ENCODE measurements around the gene CEACAM8.

The CEACAM8 gene

DNA sequence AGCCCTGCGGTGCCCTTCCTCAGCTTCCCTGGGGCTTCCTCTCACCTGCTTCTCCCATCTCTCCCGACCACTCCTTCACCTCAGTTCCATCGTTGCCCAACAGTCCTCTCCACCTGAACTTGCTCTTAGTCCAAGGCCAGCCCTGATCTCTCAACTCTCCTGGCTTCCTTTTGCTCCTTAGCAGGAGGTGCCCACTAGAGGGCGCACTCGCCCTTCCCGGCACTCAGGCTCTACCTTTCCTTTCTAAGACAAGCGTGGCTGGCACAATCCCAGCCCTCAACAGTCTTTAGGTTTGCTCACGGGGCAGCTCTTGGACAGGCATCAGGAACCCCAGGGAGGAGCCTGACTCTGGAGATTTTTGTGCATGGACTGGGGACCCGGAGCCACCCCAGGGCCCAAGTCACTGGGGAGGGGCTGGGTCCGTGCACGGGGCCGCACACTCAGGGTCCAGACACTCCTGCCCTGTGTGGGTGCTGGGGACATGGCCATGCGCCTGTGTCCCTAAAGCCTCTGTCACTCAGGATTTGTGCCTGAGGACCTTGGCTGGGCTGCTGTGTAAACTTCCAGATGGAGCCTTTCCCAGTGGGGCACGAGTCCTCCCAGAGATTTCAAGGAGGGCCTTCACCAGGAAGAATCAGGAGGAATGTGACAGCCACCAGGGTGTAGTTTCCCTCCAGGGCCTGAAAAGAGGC lies 12.1 kb upstream of the CEACAM8 start:
- no peak overlapping the region for H3K27ac ChIP-seq (ENCODE audit: low read depth, low read length)
- H2BK120ac ChIP-seq (ENCODE audit: low read depth, low read length): no peak overlapping the region
- H2AK5ac ChIP-seq (ENCODE audit: low read length): no peak overlapping the region
- H4K8ac ChIP-seq (ENCODE audit: low read depth, low read length): no peak overlapping the region
- H2BK15ac ChIP-seq (replicated peaks; ENCODE audit: low read depth): no peak overlapping the region
- H3K4me3 ChIP-seq (ENCODE audit: low read length): no peak overlapping the region
- no peak overlapping the region for H2BK5ac ChIP-seq (ENCODE audit: low read length)
- H3K27me3 ChIP-seq (ENCODE audit: insufficient read depth, low read length, poor library complexity): no peaks in the 10 kb centered on the region
- WGBS (ENCODE audit: extremely low coverage, insufficient coverage, low lambda C conversion rate): no CpG with 5 or more reads among the region's 14 CpGs
- no peak overlapping the region for H4K5ac ChIP-seq (ENCODE audit: low read length)
- H3K23ac ChIP-seq (ENCODE audit: low read length): no peak overlapping the region
- no peaks in the 10 kb centered on the region for H3K79me1 ChIP-seq (ENCODE audit: low read length)
- no peak overlapping the region for H3K56ac ChIP-seq (ENCODE audit: low read length)
- no peaks in the 10 kb centered on the region for H3K79me2 ChIP-seq (ENCODE audit: control insufficient read depth, insufficient read depth, low read length)
- no peak overlapping the region for H3K4me2 ChIP-seq (ENCODE audit: low read length)
- no peak overlapping the region for H3K9ac ChIP-seq (ENCODE audit: low read length)
- no peak overlapping the region for H3K4ac ChIP-seq (ENCODE audit: low read depth, low read length)
- H3K4me1 ChIP-seq (ENCODE audit: control insufficient read depth, low read depth, low read length): no peaks in the 10 kb centered on the region
- no peak overlapping the region for H3K18ac ChIP-seq (ENCODE audit: low read length)
- H3K36me3 ChIP-seq (ENCODE audit: control insufficient read depth, insufficient read depth, low read length): no peaks in the 10 kb centered on the region
- DNase-seq: peak; percentile 46

DNA sequence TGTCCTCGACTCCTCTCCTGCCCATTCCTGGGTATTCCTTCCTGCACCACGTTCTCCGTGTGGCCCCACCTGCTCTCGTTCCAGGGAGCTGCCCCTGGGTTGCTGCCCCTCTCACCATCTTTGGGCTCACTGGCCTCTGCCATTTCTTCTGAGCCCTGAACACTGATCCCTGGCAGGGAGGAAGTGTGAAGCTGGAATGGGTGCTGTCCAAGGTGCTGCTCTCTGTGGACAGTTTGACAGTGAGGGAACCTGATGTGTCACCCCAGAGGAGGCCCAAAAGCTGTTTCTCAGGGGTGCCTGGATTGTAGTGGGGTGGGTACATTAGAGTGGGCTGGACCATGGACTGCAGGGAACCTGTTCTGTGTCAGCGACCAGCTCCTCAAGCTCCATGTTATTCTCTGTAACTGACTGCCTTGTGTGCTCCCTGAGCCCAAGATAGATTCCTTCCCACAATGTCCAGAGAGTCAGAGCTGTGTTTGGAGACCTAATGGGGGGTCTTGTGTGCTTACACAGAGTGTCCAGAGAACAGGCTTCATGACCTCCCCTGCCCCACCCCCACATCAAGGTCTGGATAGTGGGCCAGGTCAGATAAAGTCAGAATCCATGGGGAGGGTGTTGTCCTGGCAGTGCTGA lies 7.2 kb upstream of the CEACAM8 start:
- H3K23ac ChIP-seq (ENCODE audit: low read length): no peak overlapping the region
- no peak overlapping the region for H2BK120ac ChIP-seq (ENCODE audit: low read depth, low read length)
- no peaks in the 10 kb centered on the region for H3K4me1 ChIP-seq (ENCODE audit: control insufficient read depth, low read depth, low read length)
- H2AK5ac ChIP-seq (ENCODE audit: low read length): no peak overlapping the region
- no peak overlapping the region for H3K4me3 ChIP-seq (ENCODE audit: low read length)
- no peak overlapping the region for H3K18ac ChIP-seq (ENCODE audit: low read length)
- H3K27ac ChIP-seq (ENCODE audit: low read depth, low read length): no peak overlapping the region
- H3K9ac ChIP-seq (ENCODE audit: low read length): no peak overlapping the region
- no peaks in the 10 kb centered on the region for H3K27me3 ChIP-seq (ENCODE audit: insufficient read depth, low read length, poor library complexity)
- H2BK5ac ChIP-seq (ENCODE audit: low read length): no peak overlapping the region
- H3K4ac ChIP-seq (ENCODE audit: low read depth, low read length): no peak overlapping the region
- H3K79me2 ChIP-seq (ENCODE audit: control insufficient read depth, insufficient read depth, low read length): no peaks in the 10 kb centered on the region
- H4K5ac ChIP-seq (ENCODE audit: low read length): no peak overlapping the region
- H4K8ac ChIP-seq (ENCODE audit: low read depth, low read length): no peak overlapping the region
- peak; percentile 3 for DNase-seq
- H2BK15ac ChIP-seq (replicated peaks; ENCODE audit: low read depth): no peak overlapping the region
- no peak overlapping the region for H3K4me2 ChIP-seq (ENCODE audit: low read length)
- H3K56ac ChIP-seq (ENCODE audit: low read length): no peak overlapping the region
- WGBS (ENCODE audit: extremely low coverage, insufficient coverage, low lambda C conversion rate): no CpG with 5 or more reads among the region's 5 CpGs
- no peaks in the 10 kb centered on the region for H3K36me3 ChIP-seq (ENCODE audit: control insufficient read depth, insufficient read depth, low read length)
- no peaks in the 10 kb centered on the region for H3K79me1 ChIP-seq (ENCODE audit: low read length)

DNA sequence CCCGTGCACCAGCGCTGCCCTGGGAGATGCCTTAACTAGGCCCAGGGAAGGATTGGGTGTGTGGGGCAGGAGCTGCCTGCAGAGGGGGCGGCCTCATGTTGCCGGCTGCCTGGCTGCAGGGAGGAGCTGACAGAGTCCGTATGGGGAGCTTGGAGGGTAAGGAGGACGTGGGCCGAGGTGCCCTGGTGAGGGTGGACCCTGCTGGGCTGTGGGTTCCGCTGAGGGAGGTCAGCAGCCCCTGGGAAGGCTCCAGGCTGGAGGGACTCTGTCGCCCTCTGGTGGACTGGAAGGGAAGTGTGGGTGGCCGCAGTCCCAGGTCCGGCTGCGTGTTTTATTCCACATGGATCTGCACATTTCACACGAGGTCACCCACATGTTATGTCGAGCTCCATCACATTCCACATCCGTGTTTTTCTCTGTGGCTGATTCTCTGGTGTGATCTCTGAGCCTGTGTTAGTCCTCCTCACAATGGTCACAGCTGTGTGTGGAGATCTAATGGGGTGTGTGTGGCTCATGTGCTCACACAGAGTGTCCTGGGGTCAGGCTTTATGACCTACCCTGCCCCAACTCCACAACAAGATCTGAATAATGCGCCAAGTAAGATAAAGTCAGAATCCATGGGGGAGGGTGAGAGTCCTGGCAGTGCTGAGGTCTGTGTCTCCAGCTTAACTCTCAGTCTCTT lies 1.8 kb upstream of the CEACAM8 start:
- no CpG with 5 or more reads among the region's 16 CpGs for WGBS (ENCODE audit: extremely low coverage, insufficient coverage, low lambda C conversion rate)
- H3K4me3 ChIP-seq (ENCODE audit: low read length): no peak overlapping the region

DNA sequence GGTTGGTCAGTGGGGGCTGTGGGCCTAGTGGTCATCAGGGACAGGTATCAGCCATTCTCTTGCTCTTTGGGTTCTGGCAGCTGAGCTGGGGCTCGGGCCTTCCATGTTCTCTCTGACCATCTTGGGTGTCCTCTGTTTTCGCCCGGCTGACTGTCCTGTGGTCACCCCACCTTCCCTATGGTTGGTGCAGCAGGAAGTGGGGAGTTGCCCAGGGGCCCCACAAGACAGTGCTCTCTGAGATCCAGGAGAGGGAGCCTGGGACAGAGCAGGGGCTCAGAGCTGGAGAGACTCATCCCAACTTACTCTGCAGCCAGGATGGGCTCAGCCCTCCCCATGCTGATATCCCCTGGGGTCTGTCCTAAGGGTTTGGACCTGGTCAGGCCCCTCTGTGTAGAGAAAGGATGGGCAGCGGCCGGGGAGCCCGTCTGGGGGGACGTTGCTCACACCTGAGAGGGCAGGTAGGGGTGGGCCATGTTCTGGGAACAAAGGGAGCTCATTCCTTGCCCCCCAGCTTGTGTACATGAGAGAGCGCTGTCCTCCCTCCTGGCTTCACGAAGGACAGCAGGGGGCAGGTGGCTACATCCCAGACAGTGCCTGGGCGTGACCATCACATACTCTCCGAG lies 937 bp upstream of the CEACAM8 start:
- no peaks in the 10 kb centered on the region for H3K27me3 ChIP-seq (ENCODE audit: insufficient read depth, low read length, poor library complexity)
- no peaks in the 10 kb centered on the region for H3K79me2 ChIP-seq (ENCODE audit: control insufficient read depth, insufficient read depth, low read length)
- H2AK5ac ChIP-seq (ENCODE audit: low read length): no peak overlapping the region
- H3K79me1 ChIP-seq (ENCODE audit: low read length): no peaks in the 10 kb centered on the region
- no CpG with 5 or more reads among the region's 11 CpGs for WGBS (ENCODE audit: extremely low coverage, insufficient coverage, low lambda C conversion rate)
- H2BK5ac ChIP-seq (ENCODE audit: low read length): no peak overlapping the region
- no peak overlapping the region for H3K27ac ChIP-seq (ENCODE audit: low read depth, low read length)
- no peak overlapping the region for H2BK120ac ChIP-seq (ENCODE audit: low read depth, low read length)
- H3K18ac ChIP-seq (ENCODE audit: low read length): no peak overlapping the region
- no peaks in the 10 kb centered on the region for H3K36me3 ChIP-seq (ENCODE audit: control insufficient read depth, insufficient read depth, low read length)
- H4K8ac ChIP-seq (ENCODE audit: low read depth, low read length): no peak overlapping the region
- H3K4me3 ChIP-seq (ENCODE audit: low read length): no peak overlapping the region
- H3K4me2 ChIP-seq (ENCODE audit: low read length): no peak overlapping the region
- no peak overlapping the region for H3K23ac ChIP-seq (ENCODE audit: low read length)
- no peak overlapping the region for H3K9ac ChIP-seq (ENCODE audit: low read length)
- no peak overlapping the region for H2BK15ac ChIP-seq (replicated peaks; ENCODE audit: low read depth)
- no peak overlapping the region for H3K4ac ChIP-seq (ENCODE audit: low read depth, low read length)
- H4K5ac ChIP-seq (ENCODE audit: low read length): no peak overlapping the region
- no peak for DNase-seq
- H3K56ac ChIP-seq (ENCODE audit: low read length): no peak overlapping the region
- no peaks in the 10 kb centered on the region for H3K4me1 ChIP-seq (ENCODE audit: control insufficient read depth, low read depth, low read length)

More for the DNA sequence above, 1.8 kb upstream of the CEACAM8 start:
- peak; percentile 25 for DNase-seq
- Histone ChIP-seq H3K56ac (ENCODE audit: low read length) (no peak overlapping the region), H4K8ac (ENCODE audit: low read depth, low read length) (no peak overlapping the region), H2BK5ac (ENCODE audit: low read length) (no peak overlapping the region), H3K36me3 (ENCODE audit: control insufficient read depth, insufficient read depth, low read length) (no peaks in the 10 kb centered on the region), H2AK5ac (ENCODE audit: low read length) (no peak overlapping the region), H3K27me3 (ENCODE audit: insufficient read depth, low read length, poor library complexity) (no peaks in the 10 kb centered on the region), H3K79me2 (ENCODE audit: control insufficient read depth, insufficient read depth, low read length) (no peaks in the 10 kb centered on the region), H3K4ac (ENCODE audit: low read depth, low read length) (no peak overlapping the region), H2BK15ac (replicated peaks; ENCODE audit: low read depth) (no peak overlapping the region), H2BK120ac (ENCODE audit: low read depth, low read length) (no peak overlapping the region), H3K27ac (ENCODE audit: low read depth, low read length) (no peak overlapping the region), H3K18ac (ENCODE audit: low read length) (no peak overlapping the region), H3K23ac (ENCODE audit: low read length) (no peak overlapping the region), H3K4me1 (ENCODE audit: control insufficient read depth, low read depth, low read length) (no peaks in the 10 kb centered on the region), H4K5ac (ENCODE audit: low read length) (no peak overlapping the region), H3K79me1 (ENCODE audit: low read length) (no peaks in the 10 kb centered on the region), H3K4me2 (ENCODE audit: low read length) (no peak overlapping the region), H3K9ac (ENCODE audit: low read length) (no peak overlapping the region)

DNA sequence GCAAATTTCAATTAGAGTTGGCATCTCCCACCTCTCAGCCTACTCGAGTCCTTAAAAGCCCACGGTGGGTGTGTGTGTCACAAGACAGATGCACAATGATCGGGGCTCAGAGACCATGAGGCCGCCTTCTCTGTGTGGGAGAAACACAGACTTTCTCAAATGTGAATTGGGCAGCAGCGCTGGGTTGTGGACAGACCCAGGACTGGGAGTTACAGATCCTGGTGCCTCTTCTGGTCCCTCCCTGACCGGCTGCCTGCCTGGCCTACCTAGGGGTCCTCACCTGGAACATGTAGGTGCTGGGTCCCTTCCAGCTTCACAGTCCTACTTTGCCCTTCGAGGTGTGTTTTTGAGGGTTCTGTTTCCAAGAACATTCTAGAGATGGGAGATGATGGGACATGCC lies 4.9 kb downstream of the CEACAM8 start:
- H3K4ac ChIP-seq (ENCODE audit: low read depth, low read length): no peak overlapping the region
- no peak overlapping the region for H4K5ac ChIP-seq (ENCODE audit: low read length)
- H2BK120ac ChIP-seq (ENCODE audit: low read depth, low read length): no peak overlapping the region
- H3K36me3 ChIP-seq (ENCODE audit: control insufficient read depth, insufficient read depth, low read length): no peaks in the 10 kb centered on the region
- H3K79me1 ChIP-seq (ENCODE audit: low read length): no peaks in the 10 kb centered on the region
- no peak overlapping the region for H2AK5ac ChIP-seq (ENCODE audit: low read length)
- H3K4me2 ChIP-seq (ENCODE audit: low read length): no peak overlapping the region
- no peak overlapping the region for H3K18ac ChIP-seq (ENCODE audit: low read length)
- DNase-seq: no peak
- no peak overlapping the region for H3K23ac ChIP-seq (ENCODE audit: low read length)
- no peak overlapping the region for H2BK15ac ChIP-seq (replicated peaks; ENCODE audit: low read depth)
- no peak overlapping the region for H3K56ac ChIP-seq (ENCODE audit: low read length)
- no peak overlapping the region for H3K4me3 ChIP-seq (ENCODE audit: low read length)
- no peak overlapping the region for H3K27ac ChIP-seq (ENCODE audit: low read depth, low read length)
- H3K9ac ChIP-seq (ENCODE audit: low read length): no peak overlapping the region
- no peak overlapping the region for H4K8ac ChIP-seq (ENCODE audit: low read depth, low read length)
- no peaks in the 10 kb centered on the region for H3K4me1 ChIP-seq (ENCODE audit: control insufficient read depth, low read depth, low read length)
- H2BK5ac ChIP-seq (ENCODE audit: low read length): no peak overlapping the region
- WGBS (ENCODE audit: extremely low coverage, insufficient coverage, low lambda C conversion rate): no CpG with 5 or more reads among the region's 7 CpGs
- H3K27me3 ChIP-seq (ENCODE audit: insufficient read depth, low read length, poor library complexity): no peaks in the 10 kb centered on the region
- no peaks in the 10 kb centered on the region for H3K79me2 ChIP-seq (ENCODE audit: control insufficient read depth, insufficient read depth, low read length)

All from mesendoderm (in vitro differentiated cells).